HG03457 (cell line): ENCODE measurements around the gene ARHGAP44.

ENCODE experiments used
- ATAC-seq: cut with Tn5 transposase; IDR thresholded peaks from one replicate; pipeline ENCODE4 v1.9.1; 2021; ENCODE audit warnings: moderate number of reproducible peaks; ENCODE audit not compliant: unreplicated experiment

ARHGAP44 gene

GRCh38 chr17:12896180-12896785 is 107.0 kb downstream of the ARHGAP44 start:
- ATAC-seq: no peak

DNA sequence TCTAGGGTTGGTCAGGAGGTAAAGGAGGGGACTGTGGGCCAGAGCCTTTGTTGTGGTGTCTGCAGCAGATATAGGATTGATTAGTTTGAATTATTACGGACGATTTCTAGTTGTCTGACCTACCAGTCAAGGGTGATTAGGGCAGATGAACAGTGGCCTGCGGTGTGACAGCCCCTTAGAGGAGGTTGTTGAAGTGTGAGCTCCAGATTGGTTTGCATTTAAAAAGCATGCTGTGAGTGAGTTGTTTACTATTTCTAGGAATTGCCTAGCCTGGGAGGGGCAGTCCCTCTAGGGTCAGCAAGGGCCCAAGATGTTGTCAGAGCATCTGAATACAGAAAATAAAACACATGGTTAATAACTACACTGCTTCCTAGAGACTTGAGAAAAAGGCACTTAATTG is 108.8 kb downstream of the ARHGAP44 start:
- no peak for ATAC-seq

- ATAC-seq: no peak
Measured at GRCh38 chr17:12899604-12900003, 110.3 kb downstream of the ARHGAP44 start.

DNA sequence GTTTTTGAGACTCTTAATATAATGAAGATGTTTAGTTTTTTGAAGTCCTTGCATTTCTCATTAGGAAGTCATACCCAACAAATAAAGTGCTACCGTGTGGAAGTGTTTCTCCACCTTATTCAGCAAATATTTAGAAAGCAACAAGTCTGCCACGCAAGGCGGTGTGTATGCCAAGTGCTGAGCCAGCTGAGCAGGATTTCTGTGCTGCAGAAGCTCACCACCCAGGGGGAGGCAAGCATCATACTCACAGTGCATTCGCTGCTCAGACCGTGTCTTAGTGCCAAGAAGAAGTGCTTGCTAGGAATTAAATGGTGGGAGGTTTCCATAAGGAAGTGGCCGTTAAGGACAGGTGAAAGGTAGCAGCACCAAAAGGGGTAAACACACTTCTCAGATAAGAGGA is 111.2 kb downstream of the ARHGAP44 start:
- no peak for ATAC-seq

DNA sequence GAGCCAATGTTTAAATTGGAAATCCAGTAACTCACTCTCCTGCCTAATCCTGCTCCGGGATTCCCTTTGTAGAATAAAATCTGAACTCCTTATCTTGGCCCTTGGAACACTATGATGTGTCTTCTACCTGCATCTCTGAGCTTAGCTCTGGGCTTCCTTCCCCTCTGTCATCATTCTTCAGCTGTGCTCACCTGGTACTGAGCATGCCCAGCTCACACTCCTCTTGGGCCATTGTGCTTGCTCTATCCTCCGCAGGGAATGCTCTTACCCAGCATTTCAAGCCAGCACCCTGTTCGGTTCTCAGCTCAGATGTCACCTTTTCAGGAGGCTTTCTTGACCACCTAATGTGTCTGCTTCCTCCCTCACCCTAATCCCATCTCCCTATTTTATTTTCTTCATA is 112.7 kb downstream of the ARHGAP44 start:
- ATAC-seq: no peak

GRCh38 chr17:12907477-12907876 is 118.2 kb downstream of the ARHGAP44 start:
- no peak for ATAC-seq

- ATAC-seq: no peak
Measured at GRCh38 chr17:12909046-12909445, 119.7 kb downstream of the ARHGAP44 start.

GRCh38 chr17:12909511-12909910 is 120.2 kb downstream of the ARHGAP44 start:
- no peak for ATAC-seq

GRCh38 chr17:12911239-12911638 is 121.9 kb downstream of the ARHGAP44 start:
- no peak for ATAC-seq

DNA sequence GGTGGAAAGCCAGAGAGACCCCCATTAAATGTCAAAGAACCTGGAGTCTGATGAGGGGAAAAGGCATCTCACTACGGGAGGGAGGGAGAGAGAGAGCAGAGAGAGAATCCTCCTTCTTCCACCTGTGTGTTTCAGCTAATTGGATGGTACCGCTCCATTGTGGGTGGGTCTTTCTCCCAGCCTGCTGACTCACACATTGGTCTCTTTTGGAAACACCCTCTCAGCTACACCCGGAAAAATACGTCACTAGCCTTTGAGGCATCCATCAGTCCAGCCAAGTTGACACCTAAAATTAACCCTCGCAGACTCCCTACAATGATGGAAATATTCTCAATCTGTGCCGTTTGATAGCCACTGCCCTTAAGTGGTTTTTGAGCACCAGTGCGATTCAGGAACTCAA is 128.1 kb downstream of the ARHGAP44 start:
- ATAC-seq: no peak

- ATAC-seq: no peak
Measured at GRCh38 chr17:12918142-12918541, 128.8 kb downstream of the ARHGAP44 start.

- ATAC-seq: no peak
Measured at GRCh38 chr17:12922120-12922519, 132.8 kb downstream of the ARHGAP44 start.

DNA sequence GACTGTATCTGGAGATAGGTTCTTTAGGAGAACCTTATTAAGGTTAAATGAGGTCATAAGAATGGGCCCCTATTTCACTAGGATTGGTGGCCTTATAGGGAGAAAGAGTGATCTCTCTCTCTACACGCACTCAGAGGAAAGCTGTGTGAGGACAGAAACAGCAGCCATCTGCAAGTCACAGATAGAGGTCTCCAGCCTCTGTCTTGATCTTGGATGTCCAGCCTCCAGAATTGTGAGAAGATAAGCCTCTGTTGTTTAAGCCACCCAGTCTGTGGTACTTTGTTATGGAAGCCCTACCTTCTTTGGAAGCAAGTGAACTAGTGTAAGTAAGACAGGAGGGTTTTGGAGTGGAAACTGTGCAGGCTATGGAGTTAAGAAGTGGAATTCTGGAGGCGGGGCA is 135.3 kb downstream of the ARHGAP44 start:
- no peak for ATAC-seq

DNA sequence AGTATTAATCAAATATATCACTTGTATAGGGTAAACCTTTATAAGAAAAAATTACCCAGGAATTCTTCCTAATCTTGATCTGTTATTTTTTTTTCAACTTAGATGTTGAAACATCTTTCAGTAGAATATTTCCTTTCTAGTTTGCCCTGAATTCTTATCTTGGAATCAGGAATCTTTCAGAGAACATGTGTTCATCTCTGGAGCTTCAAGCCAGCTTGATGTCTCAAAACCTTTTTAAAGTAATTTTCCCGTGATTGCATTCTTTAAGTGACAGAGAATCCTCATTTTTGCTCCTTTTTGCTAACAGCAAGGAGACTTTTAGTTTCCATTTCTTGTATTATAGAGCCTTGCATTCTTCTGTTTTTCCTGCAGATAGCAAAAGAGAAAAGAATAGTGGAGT is 137.7 kb downstream of the ARHGAP44 start:
- ATAC-seq: no peak

DNA sequence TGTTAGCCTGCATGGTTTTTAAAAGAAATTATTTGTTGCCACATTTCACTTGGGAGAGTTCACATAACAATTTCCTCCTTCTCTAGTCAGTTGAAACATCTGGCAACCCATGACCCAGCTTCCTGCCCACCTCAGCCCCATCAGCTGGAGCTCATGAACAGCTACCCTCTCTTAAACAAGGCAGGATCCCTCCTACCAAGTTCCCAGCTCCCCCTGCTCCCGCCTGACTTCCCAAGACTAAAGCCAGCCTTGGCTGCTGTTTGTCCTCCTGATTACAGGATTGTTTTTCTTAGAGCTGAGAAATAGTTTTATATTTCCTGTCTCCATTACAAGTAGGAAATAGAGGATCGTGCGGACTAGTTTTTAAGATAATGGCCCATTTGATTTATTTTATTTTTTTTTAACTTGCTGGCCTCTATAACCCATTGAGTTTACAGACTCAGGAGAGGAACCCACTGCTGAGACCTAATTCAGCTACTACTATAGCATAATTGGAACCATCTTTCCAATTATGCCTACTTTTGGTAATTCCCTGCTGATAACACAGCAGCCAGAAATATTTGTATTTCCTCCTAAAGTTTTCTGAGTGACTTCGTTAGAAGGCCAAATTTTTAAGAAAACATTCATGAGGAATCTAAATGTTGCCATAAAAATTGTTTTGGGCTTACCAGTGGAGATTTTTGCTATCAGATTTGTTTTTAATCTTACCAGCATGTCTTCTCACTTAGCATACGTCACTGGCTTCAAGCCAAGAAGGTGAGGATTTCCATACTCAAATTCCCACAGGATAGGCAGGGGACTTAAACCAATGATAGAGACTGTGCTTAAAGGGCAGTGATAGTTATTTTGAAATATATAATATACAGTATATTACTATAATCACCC is 138.5 kb downstream of the ARHGAP44 start:
- ATAC-seq: no peak

DNA sequence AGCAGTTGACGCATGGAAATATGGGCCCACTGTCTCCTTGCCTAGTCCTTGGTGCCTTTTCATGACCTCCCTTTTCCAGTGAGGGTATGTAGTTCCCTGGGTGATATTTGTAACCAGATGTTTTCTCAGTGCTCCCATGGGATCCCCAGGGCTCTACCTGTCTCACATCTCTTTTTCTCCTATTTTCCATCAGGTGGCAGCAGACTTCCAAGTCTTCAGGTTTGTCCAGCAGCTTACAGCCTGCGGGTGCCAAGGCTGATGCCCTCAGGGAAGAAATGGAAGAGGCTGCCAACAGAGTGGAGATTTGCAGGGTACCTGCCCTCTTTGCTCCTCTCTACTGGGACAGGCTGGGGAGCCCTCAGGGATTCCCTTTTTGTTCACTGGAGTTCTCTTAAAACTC is 139.4 kb downstream of the ARHGAP44 start:
- ATAC-seq: no peak

DNA sequence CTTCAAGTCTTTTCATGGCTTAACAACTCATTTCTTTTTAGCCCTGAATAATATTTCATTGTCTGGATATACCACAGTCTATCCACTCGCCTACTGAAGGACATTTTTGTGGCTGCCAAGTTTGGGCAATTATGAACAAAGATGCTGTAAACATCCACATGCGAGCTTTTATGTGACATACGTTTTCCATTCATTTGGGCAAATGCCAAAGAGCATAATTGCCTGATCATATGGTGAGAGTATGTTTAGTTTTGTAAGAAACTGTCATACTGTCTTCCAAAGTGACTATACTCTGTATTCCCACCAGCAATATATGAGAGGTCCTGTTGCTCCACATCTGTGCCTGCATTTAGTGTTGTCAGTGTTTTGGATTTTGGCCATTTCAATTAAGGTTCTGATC is 147.2 kb downstream of the ARHGAP44 start:
- no peak for ATAC-seq

DNA sequence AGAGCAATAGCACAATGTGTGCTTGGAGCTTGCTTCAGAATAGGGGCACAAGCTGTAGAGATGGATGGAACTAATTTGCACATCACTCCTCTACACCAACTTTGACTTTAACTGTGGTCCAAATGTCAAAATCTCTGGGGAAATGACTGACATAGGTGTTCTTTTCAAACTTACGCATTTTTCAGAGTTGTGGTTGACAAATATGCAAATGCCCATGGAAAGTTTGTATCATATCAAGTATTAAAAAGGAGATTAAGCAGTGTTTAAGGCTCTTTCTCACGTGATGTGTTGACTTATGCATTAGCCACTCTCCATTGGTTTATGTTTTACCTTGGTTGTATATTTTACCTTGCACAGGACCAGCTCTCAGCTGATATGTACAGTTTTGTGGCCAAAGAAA is 151.4 kb downstream of the ARHGAP44 start:
- ATAC-seq: no peak

- ATAC-seq: no peak
Measured at GRCh38 chr17:12947047-12947446, 157.7 kb downstream of the ARHGAP44 start.

DNA sequence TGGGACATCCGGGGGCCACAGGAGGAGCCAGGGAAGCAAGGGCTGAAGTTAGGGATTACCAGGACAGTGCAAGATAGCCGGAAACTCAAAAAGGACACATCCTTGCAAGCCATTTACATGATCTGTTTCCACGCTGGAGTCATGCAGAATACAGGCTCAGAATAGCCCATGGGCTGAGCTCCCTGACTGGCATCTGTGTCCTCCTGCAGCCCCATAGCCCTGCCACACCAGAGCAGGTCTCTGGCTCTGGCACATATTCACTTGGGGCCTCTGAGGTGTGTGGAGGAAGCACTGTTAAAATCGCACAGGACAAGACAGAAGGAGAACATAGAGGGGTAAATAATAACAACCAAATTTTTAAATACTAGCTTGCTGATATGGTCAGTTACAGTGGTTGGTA is 162.7 kb downstream of the ARHGAP44 start:
- no peak for ATAC-seq

GRCh38 chr17:12953156-12953555 is 163.9 kb downstream of the ARHGAP44 start:
- no peak for ATAC-seq

DNA sequence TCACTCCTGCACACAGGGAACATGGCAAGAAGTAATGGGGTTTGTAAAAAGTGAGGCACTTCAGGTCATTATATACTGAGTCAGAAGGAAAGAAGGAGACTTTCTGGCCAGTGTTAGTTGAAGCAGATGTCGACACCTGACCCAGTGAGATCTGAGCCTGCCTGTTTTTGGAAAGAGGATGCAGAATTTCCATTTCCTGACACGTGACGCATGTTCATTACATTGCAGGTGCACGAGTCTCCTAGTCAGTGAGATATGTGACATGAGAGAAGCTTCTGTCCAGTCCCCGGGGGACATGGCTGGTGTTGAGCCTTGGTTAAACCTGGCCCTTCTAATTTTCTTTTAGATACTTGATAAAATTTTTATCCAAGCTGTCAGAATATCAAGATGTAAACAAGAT is 166.2 kb downstream of the ARHGAP44 start:
- ATAC-seq: no peak

GRCh38 chr17:12958786-12959185 is 169.5 kb downstream of the ARHGAP44 start:
- no peak for ATAC-seq
